Measurements from ENCODE around the gene LCAT.
"Not testable (repeated sequence)": the region's sequence is repeated elsewhere in the genome, so short reads cannot be mapped to it uniquely, and the experiment has no call there.

Gene LCAT

DNA sequence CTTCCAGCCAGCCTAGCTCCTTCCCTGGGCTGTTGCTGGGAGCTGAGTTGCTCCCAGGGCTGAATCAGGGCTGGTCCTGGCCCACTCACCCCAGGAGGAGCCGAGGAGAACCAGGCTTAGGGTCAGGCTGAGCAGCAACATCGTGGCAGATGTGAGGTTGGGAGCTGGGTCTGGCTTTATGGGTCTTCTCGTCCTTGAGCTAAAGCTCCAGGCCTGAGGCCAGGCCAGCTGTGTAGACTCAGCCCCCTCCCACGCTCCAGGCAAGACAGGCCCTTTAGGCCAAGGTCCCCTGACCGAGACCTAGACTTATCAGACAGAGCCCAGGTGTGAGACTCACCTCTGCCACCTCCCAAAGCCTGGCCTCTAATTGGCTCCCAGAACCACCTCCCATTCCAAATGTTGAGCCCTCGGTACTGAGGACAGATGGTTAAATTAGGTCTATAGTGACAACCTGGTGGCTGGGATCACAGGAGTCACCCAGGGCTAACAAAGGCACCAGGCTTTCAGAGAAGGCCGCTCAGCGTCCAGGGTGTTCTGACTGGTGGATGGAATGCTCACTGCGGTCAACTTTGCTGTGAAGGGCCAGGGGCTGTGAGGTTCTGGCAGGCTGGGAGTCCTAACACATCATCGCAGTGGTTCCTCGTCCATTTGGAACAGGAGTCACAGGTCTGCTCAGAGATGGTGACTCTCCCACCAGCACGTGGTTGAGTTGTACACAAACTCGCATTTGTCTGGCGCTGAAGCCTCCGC lies 12.0 kb downstream of the LCAT start, which contains the start of gene CTRL:
TSS of gene CTRL (minus strand) at position 151 of the 750 bp plus-strand sequence. CDS start at position 141, 10 bp downstream.
- DNase-seq, result no peak

DNA sequence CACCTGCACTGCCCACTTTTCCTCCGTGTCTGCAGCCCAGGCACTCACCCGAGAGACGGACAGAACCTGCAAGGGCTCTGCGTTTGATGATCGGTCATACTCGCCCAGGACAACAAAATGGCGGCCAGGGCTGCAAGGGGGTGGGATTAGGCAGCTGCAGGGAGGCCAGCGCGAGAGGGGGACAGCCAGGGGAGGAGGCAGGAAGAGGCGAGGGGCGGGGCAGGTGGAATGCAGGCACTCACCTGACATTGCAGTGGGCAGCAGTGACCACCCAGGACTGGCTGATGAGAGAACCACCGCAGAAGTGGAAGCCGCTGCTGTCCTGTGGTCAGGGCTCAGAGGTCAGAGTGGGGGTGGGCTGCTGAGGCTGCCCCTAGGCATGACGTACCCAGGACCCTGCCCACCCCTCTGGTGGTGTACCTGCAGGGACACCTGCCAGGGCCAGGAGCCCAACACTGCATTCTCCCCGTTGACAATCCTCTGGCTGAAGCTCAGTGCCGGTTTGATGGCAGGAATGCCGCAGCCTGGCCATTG lies 13.2 kb downstream of the LCAT start:
- DNase-seq, result no peak

DNA sequence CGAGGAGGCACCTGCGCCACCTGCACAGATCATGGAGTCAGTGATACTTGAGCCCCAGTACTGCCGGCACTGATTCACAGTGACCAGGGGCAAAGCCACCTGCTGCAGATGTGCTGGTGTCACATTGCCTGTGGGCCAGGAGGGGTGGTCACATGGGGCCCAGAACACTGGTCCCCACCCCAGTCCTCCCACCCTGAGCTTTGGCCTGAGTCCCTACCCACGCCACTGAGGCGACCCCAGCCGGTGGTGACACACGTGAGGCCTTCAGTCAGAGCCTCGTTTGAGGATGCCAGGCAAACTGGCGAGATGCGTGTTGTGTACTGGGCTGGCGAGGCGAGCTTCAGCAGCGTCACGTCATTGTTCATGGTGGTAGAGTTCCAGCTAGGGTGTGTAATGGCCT lies 13.7 kb downstream of the LCAT start:
- no peak for DNase-seq

DNA sequence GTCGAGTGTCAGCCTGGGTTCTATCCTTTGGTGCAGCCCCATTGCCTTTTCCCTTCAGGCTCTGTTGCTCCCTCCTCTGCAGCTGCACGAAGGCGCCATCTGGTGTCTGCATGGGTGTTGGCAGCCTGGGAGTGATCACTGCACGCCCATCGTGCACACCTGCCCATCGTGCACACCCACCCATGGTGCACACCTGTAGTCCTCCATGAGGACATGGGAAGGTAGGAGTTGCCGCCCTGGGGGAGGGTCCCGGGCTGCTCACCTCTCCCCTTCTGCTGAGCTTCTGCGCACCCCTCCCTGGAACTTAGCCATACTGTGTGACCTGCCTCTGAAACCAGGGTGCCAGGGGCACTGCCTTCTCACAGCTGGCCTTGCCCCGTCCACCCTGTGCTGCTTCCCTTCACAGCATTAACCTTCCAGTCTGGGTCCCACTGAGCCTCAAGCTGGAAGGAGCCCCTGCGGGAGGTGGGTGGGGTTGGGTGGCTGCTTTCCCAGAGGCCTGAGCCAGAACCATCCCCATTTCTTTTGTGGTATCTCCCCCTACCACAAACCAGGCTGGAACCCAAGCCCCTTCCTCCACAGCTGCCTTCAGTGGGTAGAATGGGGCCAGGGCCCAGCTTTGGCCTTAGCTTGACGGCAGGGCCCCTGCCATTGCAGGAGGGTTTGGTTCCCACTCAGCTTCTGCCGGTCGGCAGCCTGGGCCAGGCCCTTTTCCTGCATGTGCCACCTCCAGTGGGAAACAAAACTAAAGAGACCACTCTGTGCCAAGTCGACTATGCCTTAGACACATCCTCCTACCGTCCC lies 15.2 kb downstream of the LCAT start:
- DNase-seq, result peak; percentile 40 to 51

DNA sequence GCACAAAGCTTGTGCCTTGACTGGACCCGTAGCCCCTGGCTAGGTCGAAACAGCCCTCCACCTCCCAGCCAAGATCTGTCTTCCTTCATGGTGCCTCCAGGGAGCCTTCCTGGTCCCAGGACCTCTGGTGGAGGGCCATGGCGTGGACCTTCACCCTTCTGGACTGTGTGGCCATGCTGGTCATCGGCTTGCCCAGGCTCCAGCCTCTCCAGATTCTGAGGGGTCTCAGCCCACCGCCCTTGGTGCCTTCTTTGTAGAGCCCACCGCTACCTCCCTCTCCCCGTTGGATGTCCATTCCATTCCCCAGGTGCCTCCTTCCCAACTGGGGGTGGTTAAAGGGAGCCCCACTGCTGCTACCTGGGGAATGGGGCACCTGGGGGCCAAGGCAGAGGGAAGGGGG lies 15.8 kb downstream of the LCAT start:
- DNase-seq, result no peak

DNA sequence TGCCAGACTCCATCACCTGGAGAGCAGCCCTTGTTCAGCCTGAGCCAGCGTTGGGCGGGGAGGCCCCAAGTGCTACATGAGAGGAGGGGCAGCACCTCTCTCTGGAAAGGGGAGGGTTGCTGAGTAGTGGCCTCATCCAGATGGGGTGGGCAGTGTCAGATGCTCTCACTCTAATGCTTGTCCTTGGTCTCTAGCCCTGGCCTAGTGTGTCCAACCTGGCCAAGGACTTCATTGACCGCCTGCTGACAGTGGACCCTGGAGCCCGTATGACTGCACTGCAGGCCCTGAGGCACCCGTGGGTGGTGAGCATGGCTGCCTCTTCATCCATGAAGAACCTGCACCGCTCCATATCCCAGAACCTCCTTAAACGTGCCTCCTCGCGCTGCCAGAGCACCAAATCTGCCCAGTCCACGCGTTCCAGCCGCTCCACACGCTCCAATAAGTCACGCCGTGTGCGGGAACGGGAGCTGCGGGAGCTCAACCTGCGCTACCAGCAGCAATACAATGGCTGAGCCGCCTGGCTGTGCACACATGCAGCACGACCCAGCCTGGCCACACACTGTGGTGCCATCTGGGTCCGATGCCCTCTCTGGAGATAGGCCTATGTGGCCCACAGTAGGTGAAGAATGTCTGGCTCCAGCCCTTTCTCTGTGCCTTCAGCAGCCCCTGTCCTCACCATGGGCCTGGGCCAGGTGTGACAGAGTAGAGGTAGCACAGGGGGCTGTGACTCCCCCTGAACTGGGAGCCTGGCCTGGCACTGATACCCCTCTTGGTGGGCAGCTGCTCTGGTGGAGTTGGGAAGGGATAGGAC lies 16.6 kb downstream of the LCAT start:
- DNase-seq, result no peak

DNA sequence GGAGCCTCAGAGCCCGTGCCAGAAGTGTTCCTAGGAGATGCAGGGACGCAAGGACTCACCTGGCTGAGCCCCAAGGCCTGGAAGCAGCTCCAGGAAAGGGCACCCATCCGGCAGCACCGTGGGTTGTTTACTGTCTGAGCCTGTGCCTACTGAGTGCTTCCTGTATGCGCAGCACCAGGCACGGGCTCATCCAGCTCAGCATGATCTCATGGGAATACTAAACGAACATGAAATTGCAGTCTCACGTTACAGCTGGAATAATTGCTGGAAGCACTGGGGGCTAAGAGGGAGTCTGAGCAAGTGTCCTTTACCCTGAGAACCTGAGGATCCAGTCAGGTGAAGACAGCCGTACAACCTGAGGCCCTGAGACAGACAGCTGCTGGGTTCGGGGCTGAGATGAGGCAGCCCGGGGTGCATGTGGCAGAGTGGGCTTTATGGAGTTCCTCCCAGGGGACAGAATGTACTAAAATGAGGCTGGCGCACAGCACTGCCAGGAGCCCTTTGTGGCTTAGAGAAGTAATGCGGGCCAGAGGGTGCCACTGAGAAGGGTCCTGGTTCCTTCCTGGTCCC lies 17.7 kb downstream of the LCAT start:
- no peak for DNase-seq

DNA sequence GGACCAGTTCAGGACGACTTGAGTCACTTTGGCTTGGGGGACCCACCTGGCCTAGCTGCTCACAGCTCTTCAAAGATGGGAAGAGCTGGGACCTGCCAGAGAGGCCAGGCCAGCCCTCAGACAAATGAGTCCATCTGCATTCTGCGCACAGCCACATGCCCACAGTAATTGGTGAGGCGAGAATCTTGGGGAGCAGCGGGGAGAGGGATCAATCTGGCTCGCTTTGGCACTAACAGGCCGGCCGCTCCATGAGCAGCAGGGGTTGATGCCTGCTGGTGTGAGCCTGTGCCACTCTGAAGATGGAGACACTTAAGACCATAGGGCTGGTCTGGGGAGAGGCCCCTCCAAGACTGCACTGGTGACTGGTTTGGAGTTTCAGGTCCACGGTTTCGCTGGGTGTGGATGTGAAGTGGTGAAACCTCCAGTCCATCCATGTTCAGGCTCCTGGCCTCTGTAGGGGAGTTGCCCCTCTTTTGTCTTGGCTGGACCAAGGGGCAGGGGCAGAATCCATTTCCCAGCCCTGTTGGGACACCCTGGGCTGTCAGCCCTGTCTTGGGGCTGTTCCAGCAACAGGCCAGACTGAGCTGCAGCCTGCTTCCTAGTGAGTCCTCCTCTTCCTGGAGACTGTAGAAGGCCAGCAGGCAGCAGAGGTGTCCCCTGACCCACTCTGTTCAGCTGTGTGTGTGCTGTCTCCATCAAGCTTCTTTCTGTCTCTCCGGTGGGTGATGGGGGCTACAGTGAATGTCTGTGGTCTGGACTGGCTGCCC lies 19.6 kb downstream of the LCAT start:
- no peak for DNase-seq

DNA sequence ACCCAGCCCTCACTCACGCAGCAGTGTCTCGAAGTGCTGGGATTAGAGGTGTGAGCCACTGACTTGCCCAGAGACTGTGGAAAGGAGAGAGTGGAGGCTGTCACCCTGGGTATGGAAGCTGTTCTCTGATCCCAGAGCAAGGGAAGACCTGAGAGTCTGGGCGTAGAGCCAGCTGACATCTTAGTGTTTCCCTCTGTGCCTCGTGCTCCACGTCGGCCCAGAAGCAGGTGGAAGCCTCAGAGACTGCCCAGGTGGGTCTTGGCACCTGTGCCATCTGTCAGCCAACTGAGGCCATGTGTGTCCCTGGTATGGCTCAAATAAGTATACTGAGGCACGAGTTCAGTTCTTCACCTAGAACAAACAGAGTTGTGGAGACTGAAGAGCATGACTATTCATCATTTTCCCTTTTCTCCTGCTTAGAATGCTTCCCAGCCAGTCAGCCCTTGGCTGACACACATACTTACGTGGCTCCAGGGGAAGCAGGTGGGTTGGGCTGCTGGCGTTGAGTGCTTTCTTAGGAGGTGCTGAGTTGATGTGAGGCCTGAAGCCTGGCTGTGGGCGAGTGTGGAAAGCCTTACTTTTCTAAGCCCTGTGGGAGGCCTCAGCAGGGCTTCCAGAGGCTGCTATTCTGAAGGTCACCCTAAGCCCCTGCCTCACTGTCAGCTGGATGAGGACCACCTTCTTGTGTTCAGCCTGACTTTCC lies 20.4 kb downstream of the LCAT start:
- DNase-seq, result no peak

DNA sequence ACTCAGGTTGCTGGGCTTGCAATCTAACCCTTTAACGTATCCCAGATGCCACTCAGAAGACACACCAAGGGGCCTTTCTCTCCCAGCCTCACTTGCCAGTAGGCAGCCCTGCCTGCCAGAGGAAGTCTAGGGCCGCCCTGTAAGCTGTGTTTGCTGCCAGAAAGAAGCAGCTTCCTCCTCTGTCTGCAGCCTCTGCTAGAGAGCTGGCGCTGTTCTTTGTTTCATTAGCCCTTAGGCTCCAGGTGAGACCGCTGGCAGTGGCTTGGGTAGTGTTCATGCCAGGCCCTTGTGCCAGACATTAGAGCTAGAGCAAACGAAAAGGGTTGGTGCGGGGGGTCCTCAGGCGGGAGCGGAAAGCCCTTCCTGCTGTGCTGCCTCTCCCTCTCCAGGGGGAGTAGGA lies 21.2 kb downstream of the LCAT start:
- DNase-seq, result no peak

DNA sequence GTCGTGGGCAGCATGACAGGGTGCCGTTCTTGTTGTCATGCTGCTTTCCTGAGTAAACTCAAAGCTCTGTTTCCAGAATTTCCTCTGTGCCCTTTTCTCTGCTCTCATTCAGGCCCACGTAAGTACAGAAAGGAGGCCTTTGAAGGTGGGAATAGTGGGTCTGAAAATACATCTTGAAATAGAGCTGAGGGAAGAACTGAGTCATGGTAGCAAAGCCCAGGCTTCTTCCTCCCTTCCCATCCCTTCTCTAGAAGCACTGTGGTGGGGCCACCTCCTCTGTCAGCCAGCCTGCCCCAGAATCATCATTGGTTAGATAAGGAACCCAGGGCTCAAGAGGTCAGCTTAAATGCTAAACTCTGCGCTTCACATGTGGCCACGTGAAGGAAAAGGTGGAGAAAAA lies 21.7 kb downstream of the LCAT start:
- no peak for DNase-seq

DNA sequence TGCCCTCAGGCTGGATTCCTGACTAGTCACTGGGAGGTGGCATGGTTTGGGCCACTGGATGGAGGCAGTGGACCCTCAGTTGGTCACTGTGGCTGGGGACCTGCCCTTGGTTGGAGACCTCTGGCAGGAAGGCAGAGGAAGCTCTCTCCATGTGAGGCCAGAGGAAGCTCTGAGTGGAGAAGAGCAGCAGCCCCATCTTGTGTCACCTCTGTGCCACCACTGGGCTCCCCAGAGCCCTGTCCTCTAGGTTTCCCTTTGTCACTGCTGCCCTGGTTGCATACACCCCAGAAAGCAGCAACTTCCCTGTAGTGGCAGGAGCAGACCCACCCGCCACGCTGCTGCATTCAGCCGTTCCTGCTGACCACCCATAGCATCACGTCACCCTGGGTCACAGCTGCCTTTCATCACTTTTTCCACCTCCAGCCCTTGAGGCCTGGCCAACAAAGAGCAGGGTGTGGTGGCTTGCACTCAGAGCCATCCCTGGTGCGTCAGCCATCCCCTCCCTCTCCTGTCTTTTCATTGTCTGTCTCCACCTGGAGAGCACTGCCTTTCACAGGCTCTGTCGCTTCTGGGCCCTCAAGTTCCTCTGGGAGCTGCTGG lies 24.2 kb downstream of the LCAT start:
- DNase-seq, result peak in 1 of 2 donors; percentile 7

DNA sequence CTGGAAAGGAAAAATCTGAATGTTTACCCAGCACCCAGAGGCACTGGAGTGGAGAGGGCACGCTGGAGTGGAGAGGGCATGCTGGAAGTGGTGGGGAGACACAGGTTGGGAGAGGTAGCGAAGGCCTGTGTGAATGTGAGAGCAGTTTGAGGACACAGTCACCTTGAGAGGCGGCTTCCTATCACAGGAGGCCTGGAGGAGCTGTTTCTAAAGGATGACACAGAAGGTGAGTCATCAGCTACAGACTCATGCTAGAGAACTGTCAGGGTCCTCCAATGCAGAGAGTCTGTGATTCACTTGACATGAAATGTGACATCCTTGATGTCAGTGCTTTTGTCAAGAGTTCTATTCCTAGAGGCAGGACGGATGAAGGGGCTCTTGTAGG lies 26.1 kb downstream of the LCAT start:
- peak in 1 of 2 donors; percentile 25 for DNase-seq

DNA sequence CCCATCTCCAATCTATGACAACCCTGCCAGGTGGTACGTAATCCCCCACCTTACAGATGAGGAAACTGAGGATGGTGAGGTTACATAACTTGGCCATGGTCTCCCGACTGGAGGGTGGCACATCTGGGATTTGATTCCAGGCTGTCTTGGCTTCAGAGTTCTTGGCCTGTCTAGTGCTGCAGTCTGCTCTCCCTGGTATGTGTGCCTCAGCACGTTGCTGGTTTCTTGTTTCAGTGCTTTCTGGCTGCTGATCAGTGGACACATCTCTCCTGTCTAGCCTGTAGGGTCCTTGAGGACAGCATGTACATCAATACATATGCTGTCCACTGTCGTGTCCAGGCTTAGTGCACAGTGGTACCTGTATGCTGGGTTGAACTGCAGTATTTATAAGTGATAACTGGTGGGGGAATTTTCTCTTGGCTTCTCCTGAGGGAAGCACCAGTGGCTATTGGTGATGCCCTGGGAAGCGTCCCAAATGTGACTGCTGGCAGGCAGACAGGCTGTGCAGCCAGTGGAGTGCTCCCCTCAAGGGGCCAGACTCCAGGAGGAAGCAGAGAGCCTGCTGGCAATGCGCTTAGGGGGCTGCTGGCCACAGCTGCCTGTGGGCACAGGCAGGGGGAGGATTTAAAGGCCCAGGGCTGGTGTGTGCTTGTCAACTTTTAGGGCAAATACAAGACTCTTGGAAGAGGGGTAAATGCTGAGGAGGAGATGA lies 26.6 kb downstream of the LCAT start:
- DNase-seq, result no peak

DNA sequence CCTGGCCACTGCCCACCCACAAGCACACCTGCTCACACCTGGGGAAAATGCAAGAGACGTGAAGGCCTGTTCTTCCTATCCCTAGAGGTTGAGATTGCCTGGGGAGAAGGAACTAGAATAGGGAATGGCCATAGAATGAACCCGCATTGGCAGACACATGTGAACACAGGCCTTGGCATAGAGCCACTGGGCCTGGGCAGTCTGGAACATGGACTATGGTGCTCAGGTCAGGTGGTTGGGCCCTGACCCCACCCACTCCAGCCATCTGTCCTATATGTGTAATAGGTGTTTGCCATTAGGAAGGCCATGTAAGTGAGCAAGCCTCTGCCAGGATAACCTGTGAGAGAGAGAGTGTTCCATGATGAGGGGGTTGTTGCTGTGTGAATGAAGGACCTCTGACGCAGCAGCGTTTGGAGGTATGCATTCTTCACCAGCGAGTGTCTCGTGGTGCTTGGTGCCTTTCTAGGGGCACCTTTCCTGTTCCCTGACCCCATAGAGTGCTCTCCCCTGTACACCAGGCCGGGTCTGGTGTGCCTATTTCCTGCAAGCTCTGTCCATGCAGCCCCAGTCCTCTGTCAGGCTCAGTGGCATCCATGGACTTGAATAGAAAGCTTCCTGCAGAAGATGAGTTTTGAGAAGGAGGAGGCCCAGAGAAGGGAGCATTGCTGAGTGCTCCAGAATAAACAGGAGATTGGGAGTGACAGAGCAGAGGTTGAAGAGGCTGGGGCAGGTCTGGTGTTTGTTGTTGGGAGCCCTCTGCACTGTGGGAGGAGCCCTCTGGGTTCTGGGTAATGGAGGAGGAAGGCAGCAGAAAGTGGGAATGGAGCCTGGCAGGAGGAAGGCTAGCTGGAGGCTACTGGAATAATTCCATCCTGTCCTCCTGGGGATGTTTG lies 27.8 kb downstream of the LCAT start:
- DNase-seq, result no peak

DNA sequence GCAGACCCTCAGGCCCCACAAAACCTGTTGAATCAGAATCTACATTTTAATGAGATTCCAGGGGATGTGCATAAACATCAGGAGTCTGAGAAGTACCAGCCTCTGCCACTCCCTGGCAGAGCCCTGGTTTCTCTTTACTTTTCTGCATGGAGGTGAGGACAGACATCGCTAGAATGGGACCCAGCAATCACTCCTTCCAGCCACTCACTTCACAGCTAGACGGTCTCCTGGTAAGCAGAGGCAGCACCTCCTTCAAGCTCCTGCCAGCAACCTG lies 28.5 kb downstream of the LCAT start:
- DNase-seq, result not testable (repeated sequence)

DNA sequence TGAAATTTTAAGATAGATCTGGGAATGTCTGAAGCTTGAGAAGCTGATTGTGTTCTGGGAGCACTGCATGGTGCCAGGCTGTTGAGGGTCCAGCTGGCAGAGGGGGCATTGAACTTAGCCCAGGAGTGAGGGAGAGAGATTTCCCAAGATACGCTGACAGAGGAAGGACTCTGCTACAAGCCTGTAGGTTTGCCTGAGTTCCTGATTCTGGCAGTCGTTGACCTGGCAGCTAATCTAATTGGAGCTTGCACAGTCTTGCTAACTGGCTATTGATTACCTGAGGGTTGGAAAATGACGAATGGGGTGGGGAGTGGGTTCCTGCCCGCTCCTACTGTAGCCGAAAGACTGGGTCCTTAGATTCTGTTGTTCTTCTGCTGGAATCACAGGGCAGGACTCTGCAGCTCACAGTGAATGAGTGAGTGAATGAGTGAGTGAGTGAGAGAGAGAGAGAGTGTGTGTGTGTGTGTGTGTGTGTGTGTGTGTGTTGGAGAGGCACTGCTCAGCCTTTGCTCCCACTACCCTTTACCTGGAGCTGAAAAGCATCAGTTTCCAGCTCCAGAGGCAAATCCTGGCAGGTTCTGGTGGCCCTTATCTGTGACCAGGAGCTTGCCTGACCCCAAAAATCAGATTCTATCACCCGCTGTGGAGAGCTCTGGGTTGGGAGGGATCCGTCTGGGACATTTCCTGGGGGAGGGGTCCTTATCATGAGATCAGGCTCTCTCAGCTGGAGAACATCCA lies 29.0 kb downstream of the LCAT start:
- no peak for DNase-seq

DNA sequence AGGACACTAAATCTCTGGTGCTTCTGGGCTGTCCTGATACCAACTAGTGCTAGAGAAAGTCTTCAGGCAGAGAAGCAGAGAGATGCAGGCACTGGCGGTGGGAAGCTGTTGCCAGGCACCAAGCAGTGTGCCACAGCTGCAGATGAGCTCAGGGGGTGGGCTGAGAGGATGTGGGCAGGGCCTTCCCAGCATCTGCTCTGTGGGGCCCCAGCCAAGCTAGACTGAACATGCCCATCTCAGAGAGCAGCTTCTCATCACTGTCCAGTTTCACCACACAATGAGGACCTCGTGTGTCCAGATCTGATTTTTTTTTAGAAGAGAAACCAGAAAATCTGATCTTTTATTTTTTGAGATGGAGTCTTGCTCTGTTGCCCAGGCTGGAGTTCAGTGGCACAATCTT lies 33.8 kb downstream of the LCAT start:
- DNase-seq, result no peak

All from inflammatory macrophage (primary cell).